Kidney epithelial cell (primary cell): ENCODE measurements around the gene FOXK1. TPM values are rescaled to one million over a fixed set of nuclear protein-coding genes. Genes with fewer than 3 reads are reported as not detected.
A peak's percentile ranks its signal among the peaks of the same experiment; 100 is the strongest.
"Not testable (repeated sequence)": the region's sequence is repeated elsewhere in the genome, so short reads cannot be mapped to it uniquely, and the experiment has no call there.

Experiments used
- DNase-seq: peaks from one replicate; pipeline ENCODE4 v3.0.0-alpha.2; 2010; ENCODE audit warnings: low read depth
- H3K27me3 ChIP-seq: 2 replicates; pipeline ENCODE4 v1.6.0; 2011; ENCODE audit warnings: low read length; ENCODE audit not compliant: control insufficient read depth, insufficient read depth
- H3K36me3 ChIP-seq: 2 replicates; pipeline ENCODE4 v1.5.1; 2011; ENCODE audit warnings: low read length; ENCODE audit not compliant: control insufficient read depth, insufficient read depth
- H3K4me3 ChIP-seq: 2 replicates; pipeline ENCODE4 v1.5.1; 2011; ENCODE audit warnings: low read depth, mild to moderate bottlenecking, control low read depth, low read length
- total RNA-seq: library from RNA; depleted of rRNA; stranded (reverse); fragments of >200 nt; gene quantifications from 2 replicates; pipeline ENCODE4 v1.2.3, GENCODE V29; 2015
- TF ChIP-seq, protein P1 (sequence below): IDR thresholded peaks from 2 replicates; pipeline ENCODE4 v1.5.1; 2011; ENCODE audit warnings: mild to moderate bottlenecking, moderate library complexity, low read length, control low read depth, inconsistent platforms; ENCODE audit not compliant: insufficient read depth, poor library complexity, severe bottlenecking

FOXK1 gene
- total RNA-seq, 1 donor from 2014 or later: 48.2 TPM

DNA sequence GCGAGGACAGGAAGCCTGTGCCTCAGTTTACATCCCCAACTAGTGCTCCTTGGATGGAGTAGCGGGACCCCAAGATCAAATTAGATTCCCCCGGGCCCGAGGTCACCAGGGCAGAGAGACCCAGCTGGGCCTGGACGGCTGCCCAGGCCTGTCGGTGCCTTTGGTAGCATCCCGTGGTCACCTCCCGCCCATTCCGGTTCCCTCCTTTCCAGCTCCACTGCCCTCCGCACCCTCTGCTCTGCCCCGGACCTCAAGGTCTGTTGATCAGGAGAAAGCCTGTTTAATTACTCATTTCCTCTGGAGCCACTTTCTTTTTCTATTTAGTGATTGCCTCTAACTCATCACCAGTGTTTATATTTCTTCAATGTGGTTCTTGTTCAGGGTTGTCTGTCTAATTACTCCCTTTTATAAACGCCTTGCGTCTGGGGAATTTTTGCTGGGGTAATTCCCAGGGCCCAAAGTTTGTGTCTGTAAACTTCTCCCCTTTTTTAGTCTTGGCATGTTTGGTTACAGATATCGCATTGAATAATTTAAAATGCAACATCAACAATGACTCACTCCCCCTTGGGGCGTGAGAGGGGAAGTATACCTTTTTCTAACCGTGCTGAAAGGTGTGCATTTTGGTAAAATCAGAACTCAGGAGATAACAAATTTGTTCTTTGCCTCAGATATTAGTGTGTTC is 1.9 kb downstream of the FOXK1 start:
- Histone ChIP-seq H3K4me3 (peak overlapping the region; percentile 65), H3K36me3 (peaks cover 2% of the 10 kb centered on the region), H3K27me3 (no peaks in the 10 kb centered on the region)
- TF ChIP-seq, protein P1, sequence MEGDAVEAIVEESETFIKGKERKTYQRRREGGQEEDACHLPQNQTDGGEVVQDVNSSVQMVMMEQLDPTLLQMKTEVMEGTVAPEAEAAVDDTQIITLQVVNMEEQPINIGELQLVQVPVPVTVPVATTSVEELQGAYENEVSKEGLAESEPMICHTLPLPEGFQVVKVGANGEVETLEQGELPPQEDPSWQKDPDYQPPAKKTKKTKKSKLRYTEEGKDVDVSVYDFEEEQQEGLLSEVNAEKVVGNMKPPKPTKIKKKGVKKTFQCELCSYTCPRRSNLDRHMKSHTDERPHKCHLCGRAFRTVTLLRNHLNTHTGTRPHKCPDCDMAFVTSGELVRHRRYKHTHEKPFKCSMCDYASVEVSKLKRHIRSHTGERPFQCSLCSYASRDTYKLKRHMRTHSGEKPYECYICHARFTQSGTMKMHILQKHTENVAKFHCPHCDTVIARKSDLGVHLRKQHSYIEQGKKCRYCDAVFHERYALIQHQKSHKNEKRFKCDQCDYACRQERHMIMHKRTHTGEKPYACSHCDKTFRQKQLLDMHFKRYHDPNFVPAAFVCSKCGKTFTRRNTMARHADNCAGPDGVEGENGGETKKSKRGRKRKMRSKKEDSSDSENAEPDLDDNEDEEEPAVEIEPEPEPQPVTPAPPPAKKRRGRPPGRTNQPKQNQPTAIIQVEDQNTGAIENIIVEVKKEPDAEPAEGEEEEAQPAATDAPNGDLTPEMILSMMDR: no peak
- peak; percentile 71 for DNase-seq

DNA sequence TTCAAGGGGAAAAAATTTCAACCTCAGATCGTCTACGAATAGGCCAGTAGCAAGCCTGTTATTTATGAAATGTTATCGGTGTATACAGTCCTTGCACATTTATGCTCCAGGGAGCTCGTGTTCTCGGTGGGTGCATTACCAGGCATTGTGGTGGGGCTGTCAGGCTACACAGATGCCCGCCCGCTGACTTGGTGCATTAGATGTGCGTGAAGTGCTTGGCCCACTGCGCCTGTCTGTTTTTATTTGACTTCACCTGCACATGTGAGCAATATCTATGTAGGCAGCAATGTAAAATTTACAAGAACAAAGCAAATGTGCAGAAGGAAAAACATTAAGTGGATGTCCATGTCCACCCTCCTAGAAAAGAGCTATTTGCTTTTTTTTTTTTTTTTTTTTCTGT is 2.8 kb downstream of the FOXK1 start:
- H3K36me3 ChIP-seq: peaks cover 2% of the 10 kb centered on the region
- no peak for DNase-seq
- peak overlapping the region; percentile 65 for H3K4me3 ChIP-seq
- TF ChIP-seq, protein P1: no peak
- H3K27me3 ChIP-seq: no peaks in the 10 kb centered on the region

DNA sequence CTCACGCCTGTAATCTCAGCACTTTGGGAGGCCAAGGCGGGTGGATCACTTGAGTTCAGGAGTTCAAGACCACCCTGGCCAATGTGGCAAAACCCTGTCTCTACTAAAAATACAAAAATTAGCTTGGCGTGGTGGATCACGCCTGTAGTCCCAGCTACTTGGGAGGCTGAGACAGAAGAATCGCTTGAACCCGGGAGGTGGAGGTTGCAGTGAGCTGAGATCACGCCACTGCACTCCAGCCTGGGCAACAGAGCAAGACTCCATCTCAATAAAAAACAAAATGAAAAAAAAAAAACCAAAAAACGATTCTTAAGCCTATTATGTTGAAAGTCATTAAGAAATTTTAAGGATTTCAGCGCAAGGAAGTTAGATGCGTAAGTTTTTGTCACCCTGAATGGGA is 3.6 kb downstream of the FOXK1 start:
- not testable (repeated sequence) for H3K4me3 ChIP-seq, DNase-seq, H3K36me3 ChIP-seq, H3K27me3 ChIP-seq

DNA sequence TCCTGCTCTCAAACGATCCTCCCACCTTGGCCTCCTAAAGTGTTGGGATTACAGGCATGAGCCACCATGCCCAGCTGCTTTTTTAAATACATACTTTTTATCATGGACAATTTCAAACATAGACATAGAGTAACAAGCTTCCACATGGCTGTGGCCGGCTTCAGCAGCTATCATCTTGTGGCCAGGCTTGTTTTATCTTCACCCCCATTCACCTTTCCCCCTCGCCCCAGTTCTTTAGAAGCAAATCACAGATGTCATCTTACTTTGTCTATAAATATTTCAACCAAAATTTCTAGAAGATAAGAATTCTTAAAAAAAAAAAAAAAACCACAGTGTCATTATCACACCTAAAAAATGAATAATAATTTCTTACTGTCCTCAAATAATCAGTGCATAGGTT is 5.9 kb downstream of the FOXK1 start:
- TF ChIP-seq, protein P1: no peak
- peaks cover 2% of the 10 kb centered on the region for H3K36me3 ChIP-seq
- no peak for DNase-seq
- H3K27me3 ChIP-seq: no peaks in the 10 kb centered on the region
- H3K4me3 ChIP-seq: no peak overlapping the region

DNA sequence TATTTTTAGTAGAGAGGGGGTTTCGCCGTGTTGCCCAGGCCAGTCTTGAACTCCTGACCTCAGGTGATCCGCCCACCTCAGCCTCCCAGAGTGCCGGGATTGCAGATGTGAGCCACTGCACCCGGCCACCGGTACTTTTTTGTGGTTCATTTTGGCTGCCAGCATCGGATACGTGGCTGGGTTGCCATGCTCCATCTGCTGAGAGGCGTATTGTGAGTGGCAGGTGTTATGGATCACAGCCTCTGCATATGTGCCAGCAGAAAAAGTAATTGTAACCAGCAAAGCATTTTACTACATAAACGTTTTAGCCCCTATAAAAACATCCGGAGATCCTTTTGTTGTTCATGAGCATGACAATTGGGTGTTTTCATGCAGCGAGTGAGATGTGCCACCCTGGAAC is 7.1 kb downstream of the FOXK1 start:
- Histone ChIP-seq H3K4me3 (no peak overlapping the region), H3K27me3 (no peaks in the 10 kb centered on the region), H3K36me3 (peaks cover 2% of the 10 kb centered on the region)
- DNase-seq: no peak
- TF ChIP-seq, protein P1: no peak

DNA sequence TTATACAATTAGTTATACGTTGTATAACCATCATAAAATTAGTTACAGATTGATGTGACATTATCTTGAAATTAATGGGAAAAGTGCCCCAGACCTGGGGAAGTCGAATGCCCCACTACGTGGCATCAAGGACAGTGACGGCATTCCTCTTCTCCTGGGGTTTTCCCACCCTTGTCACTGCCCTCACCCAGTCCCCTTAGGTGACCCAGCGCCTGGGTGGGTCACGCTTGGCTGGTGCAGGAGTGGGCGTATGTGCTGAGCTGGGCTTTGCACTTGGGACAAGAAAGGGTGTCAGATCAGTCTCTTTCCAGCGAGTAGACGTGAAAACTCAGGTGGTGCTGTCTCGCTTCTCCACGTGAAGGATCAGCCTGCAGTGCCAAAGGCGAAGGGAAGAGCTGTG is 7.6 kb downstream of the FOXK1 start:
- no peak for DNase-seq
- H3K36me3 ChIP-seq: peaks cover 2% of the 10 kb centered on the region
- TF ChIP-seq, protein P1: no peak
- no peaks in the 10 kb centered on the region for H3K27me3 ChIP-seq
- no peak overlapping the region for H3K4me3 ChIP-seq
